Activated CD8-positive, alpha-beta memory T cell treated with anti-CD3 and anti-CD28 coated beads, Interleukin-2, amount 50 U/mL, for 24 hours (primary cell): Measurements from ENCODE around the gene OPRL1.

Source experiments
- DNase-seq: peaks from one replicate; pipeline ENCODE4 v3.0.0-alpha.2; 2020; ENCODE audit errors: extremely low read depth

Gene OPRL1

GRCh38 chr20:64080013-64080812 lies at the start of gene OPRL1:
TSS of gene OPRL1 (plus strand) at chr20:64080082. CDS start at chr20:64092721, 12,639 bp downstream.
- no peak for DNase-seq

- no peak for DNase-seq
Observed at GRCh38 chr20:64030371-64031134, 49.3 kb upstream of the OPRL1 start.

GRCh38 chr20:64031822-64032314 lies 48.0 kb upstream of the OPRL1 start:
- DNase-seq: no peak

- DNase-seq: no peak
Observed at GRCh38 chr20:64032706-64033624, 46.9 kb upstream of the OPRL1 start.

GRCh38 chr20:64033981-64034493 lies 45.8 kb upstream of the OPRL1 start:
- no peak for DNase-seq

- DNase-seq: no peak
Observed at GRCh38 chr20:64035066-64035932, 44.6 kb upstream of the OPRL1 start.

- DNase-seq: no peak
Observed at GRCh38 chr20:64035933-64036345, 43.9 kb upstream of the OPRL1 start, which contains the start of gene C20orf204. TSS of gene C20orf204 (plus strand) at chr20:64036182. CDS start at chr20:64036324, 142 bp downstream.

GRCh38 chr20:64036346-64037198 lies 43.3 kb upstream of the OPRL1 start:
- DNase-seq: no peak

- no peak for DNase-seq
Observed at GRCh38 chr20:64037199-64037497, 42.7 kb upstream of the OPRL1 start.

- no peak for DNase-seq
Observed at GRCh38 chr20:64037498-64038213, 42.2 kb upstream of the OPRL1 start.

- DNase-seq: no peak
Observed at GRCh38 chr20:64038224-64038564, 41.7 kb upstream of the OPRL1 start.

GRCh38 chr20:64038565-64039292 lies 41.2 kb upstream of the OPRL1 start:
- DNase-seq: no peak

GRCh38 chr20:64039293-64040160 lies 40.4 kb upstream of the OPRL1 start:
- DNase-seq: no peak

- DNase-seq: no peak
Observed at GRCh38 chr20:64040231-64041039, 39.4 kb upstream of the OPRL1 start.

- DNase-seq: no peak
Observed at GRCh38 chr20:64041040-64041780, 38.7 kb upstream of the OPRL1 start.

- no peak for DNase-seq
Observed at GRCh38 chr20:64041781-64042053, 38.2 kb upstream of the OPRL1 start.
